Measurements from ENCODE around the gene ZKSCAN7. TPM values are rescaled to one million over a fixed set of nuclear protein-coding genes. Genes with fewer than 3 reads are reported as not detected.
A peak's percentile ranks its signal among the peaks of the same experiment; 100 is the strongest.
"Not testable (repeated sequence)": the region's sequence is repeated elsewhere in the genome, so short reads cannot be mapped to it uniquely, and the experiment has no call there.

Gene ZKSCAN7
- total and polyA plus RNA-seq, 4 experiments from 2014 or later = 0.65 to 4.2 (median 3.0) TPM

DNA sequence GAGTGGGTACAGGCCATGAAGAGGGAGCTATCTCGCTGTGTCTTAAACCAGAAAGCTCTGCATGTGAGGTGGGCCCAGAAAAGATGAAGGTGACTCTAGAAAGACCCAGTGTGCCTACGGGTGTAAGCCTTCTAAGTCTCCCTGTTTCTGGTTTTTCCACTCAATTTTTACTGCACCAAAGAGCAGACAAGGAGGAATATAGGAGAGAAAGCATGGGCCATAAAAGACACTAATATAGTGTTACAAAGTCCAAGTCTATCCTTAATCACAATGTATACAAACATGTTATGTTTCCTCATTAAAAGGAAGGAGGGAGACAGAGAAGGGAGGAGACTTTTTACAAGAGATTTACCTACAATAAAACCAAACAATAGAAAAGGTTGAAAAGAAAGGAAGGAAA is 24.1 kb upstream of the ZKSCAN7 start:
- POLR2A ChIA-PET (ENCODE audit: partially characterized antibody) = no interaction called here

GRCh38 chr3:44534659-44535058 is 20.3 kb upstream of the ZKSCAN7 start:
- H3K9me3 Mint-ChIP-seq; H3K4me1 Mint-ChIP-seq; H3K4me1 ChIP-seq (ENCODE audit: insufficient read depth, low read length); H3K36me3 ChIP-seq (ENCODE audit: insufficient read depth, low read length); H3K27ac ChIP-seq (ENCODE audit: low read depth, low read length); H3K36me3 Mint-ChIP-seq; POLR2A ChIA-PET (ENCODE audit: partially characterized antibody); H3K4me3 Mint-ChIP-seq; H3K27me3 ChIP-seq (ENCODE audit: insufficient read depth, low read length); H3K4me3 ChIP-seq (ENCODE audit: low read length in 2 of 2); DNase-seq; H3K9me3 ChIP-seq (ENCODE audit: control insufficient read depth in 1 of 2, low read length in 2 of 2): not testable (repeated sequence)
- CTCF ChIA-PET (ENCODE audit: partially characterized antibody) = interaction anchor here (6.0 kb wide), 1 partner anchor 380 kb away, joined by 92 read pairs; no protein-coding TSS in a partner anchor
- intact Hi-C loops (cut with micrococcal nuclease) = loop anchor here (5.0 kb wide), 1 partner anchor 212 kb away; no protein-coding TSS in a partner anchor
- H3K27ac Mint-ChIP-seq = peak overlapping the region in 1 of 7 donors; percentile 40
- H3K27me3 Mint-ChIP-seq = peaks cover 29 to 39% of the 10 kb centered on the region in 2 donors

More for the DNA sequence above, 24.1 kb upstream of the ZKSCAN7 start:
- Histone ChIP-seq H3K27me3 (ENCODE audit: insufficient read depth, low read length) (no peaks in the 10 kb centered on the region), H3K9me3 (ENCODE audit: control insufficient read depth in 1 of 2, low read length in 2 of 2) (no peaks in the 10 kb centered on the region), H3K4me3 (ENCODE audit: low read length in 2 of 2) (no peak overlapping the region), H3K27ac (ENCODE audit: low read depth, low read length) (no peak overlapping the region), H3K36me3 (ENCODE audit: insufficient read depth, low read length) (no peaks in the 10 kb centered on the region), H3K4me1 (ENCODE audit: insufficient read depth, low read length) (no peaks in the 10 kb centered on the region)
- Mint-ChIP-seq H3K4me3 (no peak overlapping the region), H3K27ac (no peak overlapping the region), H3K36me3 (no peaks in the 10 kb centered on the region), H3K4me1 (peaks cover 0 to 2% (median under 1%) of the 10 kb centered on the region in 4 donors), H3K27me3 (peaks cover 24 to 29% of the 10 kb centered on the region in 2 donors), H3K9me3 (no peaks in the 10 kb centered on the region)
- no peak for DNase-seq
- CTCF ChIA-PET (ENCODE audit: partially characterized antibody) = interaction anchor here (1.0 to 3.1 kb wide), 5 partner anchors 9 to 385 kb away, joined by 3 to 20 read pairs (median 3); no protein-coding TSS in a partner anchor
- intact Hi-C loops (cut with micrococcal nuclease) = loop anchor here (5.0 kb wide), 1 partner anchor 209 kb away; no protein-coding TSS in a partner anchor

- Histone ChIP-seq H3K36me3 (ENCODE audit: insufficient read depth, low read length) (no peaks in the 10 kb centered on the region), H3K4me1 (ENCODE audit: insufficient read depth, low read length) (no peaks in the 10 kb centered on the region), H3K4me3 (ENCODE audit: low read length in 2 of 2) (no peak overlapping the region), H3K9me3 (ENCODE audit: control insufficient read depth in 1 of 2, low read length in 2 of 2) (no peaks in the 10 kb centered on the region), H3K27ac (ENCODE audit: low read depth, low read length) (no peak overlapping the region), H3K27me3 (ENCODE audit: insufficient read depth, low read length) (no peaks in the 10 kb centered on the region)
- ChIA-PET POLR2A (ENCODE audit: partially characterized antibody) (no interaction called here), CTCF (ENCODE audit: partially characterized antibody) (interaction anchor here (6.0 kb wide), 1 partner anchor 379 kb away, joined by 92 read pairs; no protein-coding TSS in a partner anchor)
- H3K9me3 Mint-ChIP-seq = no peaks in the 10 kb centered on the region
- no peaks in the 10 kb centered on the region for H3K36me3 Mint-ChIP-seq
- peaks cover 29 to 40% of the 10 kb centered on the region in 2 donors for H3K27me3 Mint-ChIP-seq
- intact Hi-C loops (cut with micrococcal nuclease) = no loop called here
- H3K4me3 Mint-ChIP-seq = no peak overlapping the region
- H3K4me1 Mint-ChIP-seq = peaks cover 0 to 2% (median under 1%) of the 10 kb centered on the region in 4 donors
- H3K27ac Mint-ChIP-seq = no peak overlapping the region
- DNase-seq = no peak
Measured at GRCh38 chr3:44535364-44535763, 19.6 kb upstream of the ZKSCAN7 start.

DNA sequence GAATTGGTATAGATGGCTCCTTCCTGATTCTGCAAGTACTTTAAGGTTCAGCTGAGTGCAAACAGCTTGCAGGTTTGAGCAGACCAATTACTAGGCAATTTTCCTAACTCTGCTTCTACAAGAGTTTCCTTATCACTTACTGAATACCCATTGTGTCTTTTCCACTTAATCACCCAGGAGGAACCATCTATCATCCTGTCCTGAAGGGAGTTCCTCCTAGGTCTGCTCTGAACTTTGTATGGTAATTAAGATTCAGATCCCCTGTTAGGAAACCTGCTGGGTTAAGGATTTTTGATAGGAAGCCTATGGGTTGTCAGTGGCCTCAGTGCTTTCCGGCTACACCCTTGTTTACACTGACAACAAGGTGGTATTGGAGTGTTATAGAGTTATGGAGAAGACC is 10.2 kb upstream of the ZKSCAN7 start:
- H3K4me3 Mint-ChIP-seq; H3K27ac ChIP-seq (ENCODE audit: low read depth, low read length); H3K9me3 ChIP-seq (ENCODE audit: control insufficient read depth in 1 of 2, low read length in 2 of 2); H3K4me1 Mint-ChIP-seq; H3K27me3 ChIP-seq (ENCODE audit: insufficient read depth, low read length); H3K9me3 Mint-ChIP-seq; CTCF ChIA-PET (ENCODE audit: partially characterized antibody); H3K36me3 ChIP-seq (ENCODE audit: insufficient read depth, low read length); DNase-seq; H3K4me3 ChIP-seq (ENCODE audit: low read length in 2 of 2); H3K36me3 Mint-ChIP-seq; H3K27ac Mint-ChIP-seq; H3K4me1 ChIP-seq (ENCODE audit: insufficient read depth, low read length); POLR2A ChIA-PET (ENCODE audit: partially characterized antibody); intact Hi-C loops (cut with micrococcal nuclease): not testable (repeated sequence)
- H3K27me3 Mint-ChIP-seq = peaks cover 13 to 15% of the 10 kb centered on the region in 2 donors

DNA sequence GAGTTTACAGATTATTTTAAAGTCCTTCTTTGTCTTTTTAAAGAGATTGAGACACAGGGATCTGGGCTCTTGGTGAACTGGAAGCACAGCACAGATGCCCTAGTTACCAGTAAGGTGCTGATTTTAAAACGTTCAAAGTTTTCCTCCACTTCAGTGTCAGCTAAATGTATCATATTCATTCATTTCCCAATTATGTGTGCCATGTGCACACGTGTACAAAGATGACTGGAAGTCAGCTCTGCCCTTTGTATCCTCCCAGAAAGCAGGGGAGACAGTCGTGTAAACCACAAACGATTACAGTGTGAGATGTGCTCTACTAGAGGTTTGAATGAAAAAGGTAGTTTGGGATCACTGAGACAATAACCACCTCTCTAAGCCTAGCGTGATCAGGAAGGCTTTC is 730 bp downstream of the ZKSCAN7 start:
- no peaks in the 10 kb centered on the region for H3K9me3 ChIP-seq (ENCODE audit: control insufficient read depth in 1 of 2, low read length in 2 of 2)
- ChIA-PET POLR2A (ENCODE audit: partially characterized antibody) (interaction anchor here (1.0 to 2.4 kb wide), 6 partner anchors 19 to 217 kb away, joined by 3 to 17 read pairs (median 7); partner anchors contain the start of genes KIAA1143, KIF15, TCAIM and ZNF197), CTCF (ENCODE audit: partially characterized antibody) (interaction anchor here (1.1 to 1.3 kb wide), 2 partner anchors 22 to 204 kb away, joined by 3 to 4 read pairs; no protein-coding TSS in a partner anchor)
- Mint-ChIP-seq H3K27me3 (peaks cover 0 to 4% of the 10 kb centered on the region in 2 donors), H3K9me3 (peaks cover 0 to 1% (median 0%) of the 10 kb centered on the region in 8 donors), H3K4me1 (peaks cover 14 to 22% (median 17%) of the 10 kb centered on the region in 4 donors), H3K4me3 (peak overlapping the region; percentile 87 to 96 (median 92)), H3K27ac (peak overlapping the region in 6 of 7 donors; percentile 51 to 95 (median 91)), H3K36me3 (peaks cover 17 to 23% of the 10 kb centered on the region in 2 donors)
- H3K27me3 ChIP-seq (ENCODE audit: insufficient read depth, low read length) = no peaks in the 10 kb centered on the region
- H3K4me3 ChIP-seq (ENCODE audit: low read length in 2 of 2) = peak overlapping the region; percentile 81 to 88
- H3K36me3 ChIP-seq (ENCODE audit: insufficient read depth, low read length) = no peaks in the 10 kb centered on the region
- peaks cover 10% of the 10 kb centered on the region for H3K4me1 ChIP-seq (ENCODE audit: insufficient read depth, low read length)
- intact Hi-C loops (cut with micrococcal nuclease) = loop anchor here (1.0 kb wide), 1 partner anchor 45 kb away; no protein-coding TSS in a partner anchor
- no peak for DNase-seq
- H3K27ac ChIP-seq (ENCODE audit: low read depth, low read length) = no peak overlapping the region

GRCh38 chr3:44557074-44557473 is 2.1 kb downstream of the ZKSCAN7 start:
- ChIA-PET CTCF (ENCODE audit: partially characterized antibody) (no interaction called here), POLR2A (ENCODE audit: partially characterized antibody) (interaction anchor here (1.3 kb wide), 1 partner anchor 47 kb away, joined by 3 read pairs; no protein-coding TSS in a partner anchor)
- Histone ChIP-seq H3K27me3 (ENCODE audit: insufficient read depth, low read length) (no peaks in the 10 kb centered on the region), H3K4me1 (ENCODE audit: insufficient read depth, low read length) (peaks cover 10% of the 10 kb centered on the region), H3K27ac (ENCODE audit: low read depth, low read length) (no peak overlapping the region), H3K36me3 (ENCODE audit: insufficient read depth, low read length) (no peaks in the 10 kb centered on the region), H3K4me3 (ENCODE audit: low read length in 2 of 2) (no peak overlapping the region), H3K9me3 (ENCODE audit: control insufficient read depth in 1 of 2, low read length in 2 of 2) (no peaks in the 10 kb centered on the region)
- intact Hi-C loops (cut with micrococcal nuclease) = no loop called here
- no peaks in the 10 kb centered on the region for H3K27me3 Mint-ChIP-seq
- peaks cover 24 to 32% of the 10 kb centered on the region in 2 donors for H3K36me3 Mint-ChIP-seq
- H3K4me1 Mint-ChIP-seq = peaks cover 14 to 22% (median 17%) of the 10 kb centered on the region in 4 donors
- H3K9me3 Mint-ChIP-seq = peaks cover 0 to 6% (median 2%) of the 10 kb centered on the region in 8 donors
- H3K27ac Mint-ChIP-seq = no peak overlapping the region
- DNase-seq = no peak
- peak overlapping the region in 2 of 8 donors; percentile 40 to 46 for H3K4me3 Mint-ChIP-seq

- CTCF ChIA-PET (ENCODE audit: partially characterized antibody) = no interaction called here
- peaks cover 4% of the 10 kb centered on the region for H3K4me1 ChIP-seq (ENCODE audit: insufficient read depth, low read length)
- intact Hi-C loops (cut with micrococcal nuclease) = no loop called here
- peaks cover 2 to 19% (median 12%) of the 10 kb centered on the region in 8 donors for H3K9me3 Mint-ChIP-seq
- H3K4me1 Mint-ChIP-seq = peaks cover 4 to 9% (median 6%) of the 10 kb centered on the region in 4 donors
- H3K4me3 Mint-ChIP-seq = no peak overlapping the region
- H3K27me3 Mint-ChIP-seq = peaks cover 0 to 2% of the 10 kb centered on the region in 2 donors
- H3K27me3 ChIP-seq (ENCODE audit: insufficient read depth, low read length) = no peaks in the 10 kb centered on the region
- H3K27ac ChIP-seq (ENCODE audit: low read depth, low read length) = no peak overlapping the region
- no peak overlapping the region for H3K4me3 ChIP-seq (ENCODE audit: low read length in 2 of 2)
- H3K27ac Mint-ChIP-seq = peak overlapping the region in 1 of 7 donors; percentile 55
- peaks cover 25 to 59% of the 10 kb centered on the region in 2 donors for H3K36me3 Mint-ChIP-seq
- no peaks in the 10 kb centered on the region for H3K36me3 ChIP-seq (ENCODE audit: insufficient read depth, low read length)
- no peaks in the 10 kb centered on the region for H3K9me3 ChIP-seq (ENCODE audit: control insufficient read depth in 1 of 2, low read length in 2 of 2)
- no peak for DNase-seq
- POLR2A ChIA-PET (ENCODE audit: partially characterized antibody) = no interaction called here
Measured at GRCh38 chr3:44561076-44561475, 6.1 kb downstream of the ZKSCAN7 start.
